ENCODE results near the gene ING5. TPM values are rescaled to one million over a fixed set of nuclear protein-coding genes. Genes with fewer than 3 reads are reported as not detected.
"Not testable (repeated sequence)": the region's sequence is repeated elsewhere in the genome, so short reads cannot be mapped to it uniquely, and the experiment has no call there.

ING5 gene
- total RNA-seq, 2 donors from 2014 or later, result 18.3 to 44.2 TPM

- Histone ChIP-seq H3K4me1 (no peaks in the 10 kb centered on the region), H3K9me3 (no peaks in the 10 kb centered on the region), H3K4me3 (no peak overlapping the region), H3K9ac (ENCODE audit: low read depth in 2 of 2, low read length in 2 of 2) (no peak overlapping the region), H3K36me3 (no peaks in the 10 kb centered on the region), H3K27me3 (no peaks in the 10 kb centered on the region), H3K27ac (no peak overlapping the region)
- TF ChIP-seq CTCF (IDR thresholded peaks at IDR 0.05), result no peak
- DNase-seq, result no peak
- intact Hi-C loops (cut with DNase I), result no loop called here
Measured at GRCh38 chr2:241660593-241661213, 41.1 kb upstream of the ING5 start.

GRCh38 chr2:241662731-241663130 is 39.1 kb upstream of the ING5 start:
- H3K9ac ChIP-seq (ENCODE audit: low read depth in 2 of 2, low read length in 2 of 2); H3K27me3 ChIP-seq; H3K27ac ChIP-seq; H3K4me3 ChIP-seq; H3K9me3 ChIP-seq; H3K4me1 ChIP-seq; H3K36me3 ChIP-seq; intact Hi-C loops (cut with DNase I): not testable (repeated sequence)
- DNase-seq, result peak; percentile 69

GRCh38 chr2:241665731-241666440 is 36.0 kb upstream of the ING5 start:
- Histone ChIP-seq H3K4me3 (no peak overlapping the region), H3K9ac (ENCODE audit: low read depth in 2 of 2, low read length in 2 of 2) (no peak overlapping the region), H3K4me1 (no peaks in the 10 kb centered on the region), H3K27me3 (no peaks in the 10 kb centered on the region), H3K27ac (no peak overlapping the region), H3K36me3 (peaks cover 9% of the 10 kb centered on the region), H3K9me3 (no peaks in the 10 kb centered on the region)
- intact Hi-C loops (cut with DNase I), result no loop called here
- TF ChIP-seq CTCF (IDR thresholded peaks at IDR 0.05), result peak; percentile 9
- no peak for DNase-seq

GRCh38 chr2:241666627-241667400 is 35.0 kb upstream of the ING5 start:
- intact Hi-C loops (cut with DNase I), result no loop called here
- TF ChIP-seq CTCF (IDR thresholded peaks at IDR 0.05), result no peak
- DNase-seq, result no peak
- Histone ChIP-seq H3K36me3 (peaks cover 9% of the 10 kb centered on the region), H3K9me3 (no peaks in the 10 kb centered on the region), H3K27me3 (no peaks in the 10 kb centered on the region), H3K4me1 (no peaks in the 10 kb centered on the region), H3K9ac (ENCODE audit: low read depth in 2 of 2, low read length in 2 of 2) (no peak overlapping the region), H3K27ac (no peak overlapping the region), H3K4me3 (no peak overlapping the region)

GRCh38 chr2:241668354-241668753 is 33.5 kb upstream of the ING5 start:
- Histone ChIP-seq H3K27me3 (no peaks in the 10 kb centered on the region), H3K9ac (ENCODE audit: low read depth in 2 of 2, low read length in 2 of 2) (no peak overlapping the region), H3K27ac (no peak overlapping the region), H3K4me1 (no peaks in the 10 kb centered on the region), H3K9me3 (no peaks in the 10 kb centered on the region), H3K4me3 (no peak overlapping the region), H3K36me3 (peaks cover 9% of the 10 kb centered on the region)
- no peak for DNase-seq
- intact Hi-C loops (cut with DNase I), result no loop called here
- TF ChIP-seq CTCF (IDR thresholded peaks at IDR 0.05), result no peak

Data from colonic mucosa (tissue), 4 donors.